ENCODE measurements around the gene GLIS1.

DNA sequence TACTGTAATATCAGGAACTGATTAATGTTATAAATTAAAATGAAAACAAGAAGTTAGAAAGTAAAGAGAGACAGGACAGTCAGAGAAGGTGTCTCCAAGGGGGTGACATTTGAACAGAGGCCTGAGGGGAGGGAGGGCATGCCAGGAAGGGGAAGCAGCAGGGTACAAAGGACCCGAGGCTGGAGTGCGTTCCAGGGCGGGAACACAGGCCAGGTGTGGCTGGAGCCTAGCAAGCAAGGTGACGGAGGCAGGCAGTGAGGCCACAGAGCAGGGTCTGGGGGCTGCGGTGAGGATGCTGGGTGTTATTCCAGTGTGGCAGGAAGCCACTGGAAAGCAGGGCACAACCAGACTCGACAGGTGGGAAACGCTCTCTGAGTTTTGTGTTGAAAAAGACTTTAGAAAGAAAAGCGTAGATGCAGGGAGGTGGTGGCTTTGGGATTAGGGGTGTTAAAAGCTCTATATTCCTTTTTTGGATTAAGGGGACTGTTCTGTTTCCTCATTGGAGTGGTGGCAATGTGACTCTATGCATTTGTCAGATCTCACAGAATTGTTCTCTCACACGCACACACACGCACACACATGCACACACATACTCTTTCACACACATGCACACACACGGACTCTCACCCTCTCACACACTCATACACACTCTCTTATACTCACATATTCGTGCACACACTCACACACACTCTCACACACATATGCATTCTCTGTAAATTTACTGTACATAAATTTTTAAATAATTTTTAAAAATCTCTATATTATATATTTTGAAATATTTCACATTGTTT is 124.5 kb downstream of the GLIS1 start:
- TF ChIP-seq, protein P1, sequence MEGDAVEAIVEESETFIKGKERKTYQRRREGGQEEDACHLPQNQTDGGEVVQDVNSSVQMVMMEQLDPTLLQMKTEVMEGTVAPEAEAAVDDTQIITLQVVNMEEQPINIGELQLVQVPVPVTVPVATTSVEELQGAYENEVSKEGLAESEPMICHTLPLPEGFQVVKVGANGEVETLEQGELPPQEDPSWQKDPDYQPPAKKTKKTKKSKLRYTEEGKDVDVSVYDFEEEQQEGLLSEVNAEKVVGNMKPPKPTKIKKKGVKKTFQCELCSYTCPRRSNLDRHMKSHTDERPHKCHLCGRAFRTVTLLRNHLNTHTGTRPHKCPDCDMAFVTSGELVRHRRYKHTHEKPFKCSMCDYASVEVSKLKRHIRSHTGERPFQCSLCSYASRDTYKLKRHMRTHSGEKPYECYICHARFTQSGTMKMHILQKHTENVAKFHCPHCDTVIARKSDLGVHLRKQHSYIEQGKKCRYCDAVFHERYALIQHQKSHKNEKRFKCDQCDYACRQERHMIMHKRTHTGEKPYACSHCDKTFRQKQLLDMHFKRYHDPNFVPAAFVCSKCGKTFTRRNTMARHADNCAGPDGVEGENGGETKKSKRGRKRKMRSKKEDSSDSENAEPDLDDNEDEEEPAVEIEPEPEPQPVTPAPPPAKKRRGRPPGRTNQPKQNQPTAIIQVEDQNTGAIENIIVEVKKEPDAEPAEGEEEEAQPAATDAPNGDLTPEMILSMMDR (IDR thresholded peaks at IDR 0.05 in 2 of 3, conservative IDR thresholded peaks at IDR 0.05 in 1 of 3; ENCODE audit: control insufficient read depth in 2 of 3, extremely low read depth in 1 of 3, insufficient read depth in 1 of 3, low read depth in 3 of 3, low read length in 3 of 3) = no peak
- TF ChIP-seq EGR1 (IDR thresholded peaks at IDR 0.05; ENCODE audit: borderline replicate concordance in 1 of 2, low read depth in 2 of 2, low read length in 2 of 2) (no peak), POLR2A (IDR thresholded peaks at IDR 0.05; ENCODE audit: low read depth, low read length) (no peak), CBX5 (IDR thresholded peaks at IDR 0.05; ENCODE audit: low read depth) (no peak), IKZF1 (conservative IDR thresholded peaks at IDR 0.05) (no peak), ZNF274 (IDR thresholded peaks at IDR 0.05; ENCODE audit: insufficient read depth, insufficient read length) (no peak)
- TF ChIP-seq, protein P2, sequence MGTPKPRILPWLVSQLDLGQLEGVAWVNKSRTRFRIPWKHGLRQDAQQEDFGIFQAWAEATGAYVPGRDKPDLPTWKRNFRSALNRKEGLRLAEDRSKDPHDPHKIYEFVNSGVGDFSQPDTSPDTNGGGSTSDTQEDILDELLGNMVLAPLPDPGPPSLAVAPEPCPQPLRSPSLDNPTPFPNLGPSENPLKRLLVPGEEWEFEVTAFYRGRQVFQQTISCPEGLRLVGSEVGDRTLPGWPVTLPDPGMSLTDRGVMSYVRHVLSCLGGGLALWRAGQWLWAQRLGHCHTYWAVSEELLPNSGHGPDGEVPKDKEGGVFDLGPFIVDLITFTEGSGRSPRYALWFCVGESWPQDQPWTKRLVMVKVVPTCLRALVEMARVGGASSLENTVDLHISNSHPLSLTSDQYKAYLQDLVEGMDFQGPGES (IDR thresholded peaks at IDR 0.05) = no peak
- TF ChIP-seq, protein P3, sequence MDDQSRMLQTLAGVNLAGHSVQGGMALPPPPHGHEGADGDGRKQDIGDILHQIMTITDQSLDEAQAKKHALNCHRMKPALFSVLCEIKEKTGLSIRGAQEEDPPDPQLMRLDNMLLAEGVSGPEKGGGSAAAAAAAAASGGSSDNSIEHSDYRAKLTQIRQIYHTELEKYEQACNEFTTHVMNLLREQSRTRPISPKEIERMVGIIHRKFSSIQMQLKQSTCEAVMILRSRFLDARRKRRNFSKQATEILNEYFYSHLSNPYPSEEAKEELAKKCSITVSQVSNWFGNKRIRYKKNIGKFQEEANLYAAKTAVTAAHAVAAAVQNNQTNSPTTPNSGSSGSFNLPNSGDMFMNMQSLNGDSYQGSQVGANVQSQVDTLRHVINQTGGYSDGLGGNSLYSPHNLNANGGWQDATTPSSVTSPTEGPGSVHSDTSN (IDR thresholded peaks at IDR 0.05; ENCODE audit: insufficient replicate concordance, low read depth, low read length) = no peak
- TF ChIP-seq, protein P4, sequence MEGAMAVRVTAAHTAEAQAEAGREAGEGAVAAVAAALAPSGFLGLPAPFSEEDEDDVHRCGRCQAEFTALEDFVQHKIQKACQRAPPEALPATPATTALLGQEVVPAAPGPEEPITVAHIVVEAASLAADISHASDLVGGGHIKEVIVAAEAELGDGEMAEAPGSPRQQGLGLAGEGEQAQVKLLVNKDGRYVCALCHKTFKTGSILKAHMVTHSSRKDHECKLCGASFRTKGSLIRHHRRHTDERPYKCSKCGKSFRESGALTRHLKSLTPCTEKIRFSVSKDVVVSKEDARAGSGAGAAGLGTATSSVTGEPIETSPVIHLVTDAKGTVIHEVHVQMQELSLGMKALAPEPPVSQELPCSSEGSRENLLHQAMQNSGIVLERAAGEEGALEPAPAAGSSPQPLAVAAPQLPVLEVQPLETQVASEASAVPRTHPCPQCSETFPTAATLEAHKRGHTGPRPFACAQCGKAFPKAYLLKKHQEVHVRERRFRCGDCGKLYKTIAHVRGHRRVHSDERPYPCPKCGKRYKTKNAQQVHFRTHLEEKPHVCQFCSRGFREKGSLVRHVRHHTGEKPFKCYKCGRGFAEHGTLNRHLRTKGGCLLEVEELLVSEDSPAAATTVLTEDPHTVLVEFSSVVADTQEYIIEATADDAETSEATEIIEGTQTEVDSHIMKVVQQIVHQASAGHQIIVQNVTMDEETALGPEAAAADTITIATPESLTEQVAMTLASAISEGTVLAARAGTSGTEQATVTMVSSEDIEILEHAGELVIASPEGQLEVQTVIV (IDR thresholded peaks at IDR 0.05; ENCODE audit: borderline replicate concordance, partially characterized antibody) = no peak
- TF ChIP-seq, protein P5, sequence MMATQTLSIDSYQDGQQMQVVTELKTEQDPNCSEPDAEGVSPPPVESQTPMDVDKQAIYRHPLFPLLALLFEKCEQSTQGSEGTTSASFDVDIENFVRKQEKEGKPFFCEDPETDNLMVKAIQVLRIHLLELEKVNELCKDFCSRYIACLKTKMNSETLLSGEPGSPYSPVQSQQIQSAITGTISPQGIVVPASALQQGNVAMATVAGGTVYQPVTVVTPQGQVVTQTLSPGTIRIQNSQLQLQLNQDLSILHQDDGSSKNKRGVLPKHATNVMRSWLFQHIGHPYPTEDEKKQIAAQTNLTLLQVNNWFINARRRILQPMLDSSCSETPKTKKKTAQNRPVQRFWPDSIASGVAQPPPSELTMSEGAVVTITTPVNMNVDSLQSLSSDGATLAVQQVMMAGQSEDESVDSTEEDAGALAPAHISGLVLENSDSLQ (IDR thresholded peaks at IDR 0.05) = no peak
- TF ChIP-seq, protein P6, sequence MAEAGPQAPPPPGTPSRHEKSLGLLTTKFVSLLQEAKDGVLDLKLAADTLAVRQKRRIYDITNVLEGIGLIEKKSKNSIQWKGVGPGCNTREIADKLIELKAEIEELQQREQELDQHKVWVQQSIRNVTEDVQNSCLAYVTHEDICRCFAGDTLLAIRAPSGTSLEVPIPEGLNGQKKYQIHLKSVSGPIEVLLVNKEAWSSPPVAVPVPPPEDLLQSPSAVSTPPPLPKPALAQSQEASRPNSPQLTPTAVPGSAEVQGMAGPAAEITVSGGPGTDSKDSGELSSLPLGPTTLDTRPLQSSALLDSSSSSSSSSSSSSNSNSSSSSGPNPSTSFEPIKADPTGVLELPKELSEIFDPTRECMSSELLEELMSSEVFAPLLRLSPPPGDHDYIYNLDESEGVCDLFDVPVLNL (IDR thresholded peaks at IDR 0.05; ENCODE audit: low read depth, low read length) = no peak

Data from GM12878 (cell line).